Smooth muscle cell (in vitro differentiated cells): ENCODE measurements around the gene BNIP3. TPM values are rescaled to one million over a fixed set of nuclear protein-coding genes. Genes with fewer than 3 reads are reported as not detected.

Experiments used
- DNase-seq: peaks from one replicate; lab custom pipeline; 2025; ENCODE audit not compliant: unreplicated experiment; lab: John Stamatoyannopoulos, UW
- H2AFZ ChIP-seq: fragments of 200-600 bp; sonication (generic); 2 replicates; pipeline ENCODE4 v1.6.0; 2016; ENCODE audit warnings: antibody characterized with exemption, low read depth, mild to moderate bottlenecking
- H3F3A ChIP-seq: fragments of 200-600 bp; sonication (generic); 2 replicates; pipeline ENCODE4 v1.6.0; 2017; ENCODE audit warnings: antibody characterized with exemption, low read depth
- H3K27ac ChIP-seq: fragments of 200-600 bp; sonication (generic); 2 replicates; pipeline ENCODE4 v1.5.1; 2016; ENCODE audit warnings: low read depth, mild to moderate bottlenecking
- H3K27me3 ChIP-seq: fragments of 200-600 bp; sonication (generic); 2 replicates; pipeline ENCODE4 v1.6.1; 2016; ENCODE audit warnings: low read depth, mild to moderate bottlenecking
- H3K36me3 ChIP-seq: fragments of 200-600 bp; sonication (generic); 2 replicates; pipeline ENCODE4 v1.5.1; 2016; ENCODE audit warnings: low read depth
- H3K4me1 ChIP-seq: fragments of 200-600 bp; sonication (generic); 2 replicates; pipeline ENCODE4 v1.5.1; 2016; ENCODE audit warnings: low read depth
- H3K4me2 ChIP-seq: fragments of 200-600 bp; sonication (generic); 2 replicates; pipeline ENCODE4 v1.6.0; 2016; ENCODE audit warnings: mild to moderate bottlenecking
- H3K4me3 ChIP-seq: fragments of 200-600 bp; sonication (generic); 2 replicates; pipeline ENCODE4 v1.5.1; 2016; ENCODE audit warnings: mild to moderate bottlenecking
- H3K79me2 ChIP-seq: fragments of 200-600 bp; sonication (generic); 2 replicates; pipeline ENCODE4 v1.6.0; 2016; ENCODE audit warnings: low read depth, mild to moderate bottlenecking
- H3K9ac ChIP-seq: fragments of 200-600 bp; sonication (generic); 2 replicates; pipeline ENCODE4 v1.6.0; 2016; ENCODE audit warnings: low read depth
- H3K9me3 ChIP-seq: fragments of 200-600 bp; sonication (generic); replicated peaks from 2 replicates; pipeline ENCODE4 v1.5.1; 2016; ENCODE audit warnings: low read depth
- H4K20me1 ChIP-seq: fragments of 200-600 bp; sonication (generic); 2 replicates; pipeline ENCODE4 v1.6.0; 2016; ENCODE audit warnings: low read depth
- CTCF ChIP-seq: fragments of 200-600 bp; sonication (generic); IDR thresholded peaks from 2 replicates; pipeline ENCODE4 v1.5.1; 2017; ENCODE audit warnings: borderline replicate concordance, mild to moderate bottlenecking, antibody characterized with exemption; ENCODE audit not compliant: insufficient read depth, poor library complexity, severe bottlenecking
- WGBS: methylation state at CpG from one replicate; pipeline ENCODE4 v1.1.7; 2016; ENCODE audit warnings: low lambda C conversion rate; 5-methylcytosine and 5-hydroxymethylcytosine counted together
- polyA plus RNA-seq: library from polyadenylated mRNA; unstranded; fragments of >200 nt; fragmentation: Nextera tagmentation; extraction: Ambion mirVana; gene quantifications from 2 replicates; pipeline ENCODE4 v1.2.1, GENCODE V29; 2016
- total RNA-seq: library from RNA; depleted of rRNA; stranded (reverse); fragments of >200 nt; gene quantifications from 2 replicates; pipeline ENCODE4 v1.2.3, GENCODE V29; 2014

The BNIP3 gene
- total and polyA plus RNA-seq, 2 experiments from 2014 or later: 213 to 292 TPM

GRCh38 chr10:132018446-132018845 is 36.7 kb upstream of the BNIP3 start:
- H3K27me3 ChIP-seq: peaks cover 3% of the 10 kb centered on the region
- H4K20me1 ChIP-seq: no peaks in the 10 kb centered on the region
- H3K4me1 ChIP-seq: no peaks in the 10 kb centered on the region
- no peak for DNase-seq
- 85% methylated on average over 5 of the region's 5 CpGs for WGBS
- no peaks in the 10 kb centered on the region for H3K9me3 ChIP-seq
- H3K79me2 ChIP-seq: no peaks in the 10 kb centered on the region
- H3K27ac ChIP-seq: no peak overlapping the region
- no peaks in the 10 kb centered on the region for H3F3A ChIP-seq
- H3K36me3 ChIP-seq: no peaks in the 10 kb centered on the region
- no peak overlapping the region for H3K4me2 ChIP-seq
- H3K4me3 ChIP-seq: no peak overlapping the region
- no peak for TF ChIP-seq CTCF
- H2AFZ ChIP-seq: no peak overlapping the region
- no peak overlapping the region for H3K9ac ChIP-seq

- no peaks in the 10 kb centered on the region for H3K36me3 ChIP-seq
- no peaks in the 10 kb centered on the region for H4K20me1 ChIP-seq
- H3K9ac ChIP-seq: no peak overlapping the region
- TF ChIP-seq CTCF: no peak
- no peaks in the 10 kb centered on the region for H3K27me3 ChIP-seq
- H3K4me2 ChIP-seq: no peak overlapping the region
- H3K4me3 ChIP-seq: no peak overlapping the region
- no peak for DNase-seq
- no peaks in the 10 kb centered on the region for H3K9me3 ChIP-seq
- WGBS: 76% methylated on average over 6 of the region's 6 CpGs
- no peaks in the 10 kb centered on the region for H3K79me2 ChIP-seq
- H3F3A ChIP-seq: no peaks in the 10 kb centered on the region
- H2AFZ ChIP-seq: no peak overlapping the region
- H3K4me1 ChIP-seq: no peaks in the 10 kb centered on the region
- no peak overlapping the region for H3K27ac ChIP-seq
These were observed 34.8 kb upstream of the BNIP3 start for GRCh38 chr10:132016514-132016913.

GRCh38 chr10:132011445-132011844 is 29.7 kb upstream of the BNIP3 start:
- Histone ChIP-seq H3K4me2 (no peak overlapping the region), H3K4me1 (no peaks in the 10 kb centered on the region), H3K4me3 (no peak overlapping the region), H3F3A (no peaks in the 10 kb centered on the region), H3K9me3 (no peaks in the 10 kb centered on the region), H3K9ac (no peak overlapping the region), H3K27me3 (no peaks in the 10 kb centered on the region), H3K79me2 (no peaks in the 10 kb centered on the region), H4K20me1 (no peaks in the 10 kb centered on the region), H2AFZ (no peak overlapping the region), H3K36me3 (no peaks in the 10 kb centered on the region), H3K27ac (no peak overlapping the region)
- 91% methylated on average over 1 of the region's 1 CpG for WGBS
- DNase-seq: no peak
- TF ChIP-seq CTCF: no peak

GRCh38 chr10:132011024-132011423 is 29.3 kb upstream of the BNIP3 start:
- TF ChIP-seq CTCF: no peak
- DNase-seq: no peak
- Histone ChIP-seq H3K9me3 (no peaks in the 10 kb centered on the region), H3K27ac (no peak overlapping the region), H3K27me3 (no peaks in the 10 kb centered on the region), H3K4me1 (no peaks in the 10 kb centered on the region), H3F3A (no peaks in the 10 kb centered on the region), H3K79me2 (no peaks in the 10 kb centered on the region), H3K4me2 (no peak overlapping the region), H3K4me3 (no peak overlapping the region), H3K9ac (no peak overlapping the region), H3K36me3 (no peaks in the 10 kb centered on the region), H2AFZ (no peak overlapping the region), H4K20me1 (no peaks in the 10 kb centered on the region)
- 74% methylated on average over 6 of the region's 6 CpGs for WGBS
